Activated CD8-positive, alpha-beta memory T cell treated with anti-CD3 and anti-CD28 coated beads, Interleukin-2, amount 50 U/mL, for 24 hours (primary cell): ENCODE data around the gene FAM229B.
"Not testable (repeated sequence)": the region's sequence is repeated elsewhere in the genome, so short reads cannot be mapped to it uniquely, and the experiment has no call there.

ENCODE experiments used
- DNase-seq: peaks from one replicate; pipeline ENCODE4 v3.0.0-alpha.2; 2020; ENCODE audit errors: extremely low read depth

Gene FAM229B

DNA sequence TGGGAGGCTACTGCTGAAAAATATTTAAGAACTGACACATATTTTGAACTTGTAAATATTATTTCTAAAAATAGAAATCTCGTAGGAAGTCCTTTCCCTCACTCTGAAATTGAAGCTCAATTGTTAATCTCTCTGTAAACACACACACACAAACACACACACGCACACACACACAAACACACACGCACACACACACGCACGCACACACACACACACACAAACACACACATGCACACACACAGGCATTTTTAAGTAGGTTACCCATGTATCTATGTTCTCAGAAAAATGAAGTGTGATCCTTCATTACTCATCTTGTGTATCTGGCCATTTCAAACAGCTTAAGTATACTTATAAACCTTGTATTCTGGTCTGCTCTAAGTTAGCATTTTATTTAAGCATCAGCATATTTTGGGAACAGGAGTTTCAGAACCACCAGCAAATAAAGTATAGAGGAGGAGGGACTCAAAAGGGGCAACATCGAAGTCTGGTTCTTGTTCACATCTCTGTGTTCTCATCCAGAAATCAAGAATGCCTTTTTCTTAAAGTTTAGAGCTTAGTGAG, 21.9 kb upstream of the FAM229B start:
- no peak for DNase-seq

DNA sequence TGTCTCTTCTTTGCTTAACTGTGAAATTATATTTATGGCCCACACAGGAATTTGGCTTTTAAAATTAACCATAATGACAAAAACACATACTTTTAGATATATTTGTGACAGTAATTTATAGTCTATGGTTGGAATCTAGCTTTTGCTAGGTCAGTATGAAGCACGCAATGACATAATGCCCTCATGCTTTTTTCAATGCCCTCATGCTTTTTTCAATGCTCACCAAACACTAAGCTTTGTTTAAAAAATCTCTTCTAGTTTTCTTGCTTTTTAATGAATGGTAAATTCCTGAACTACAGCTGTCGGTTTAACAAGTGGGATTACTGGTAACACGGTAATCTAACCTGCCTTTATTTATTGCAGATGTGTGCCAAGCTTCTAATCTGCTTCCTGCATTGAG, 20.8 kb upstream of the FAM229B start:
- DNase-seq, result no peak

DNA sequence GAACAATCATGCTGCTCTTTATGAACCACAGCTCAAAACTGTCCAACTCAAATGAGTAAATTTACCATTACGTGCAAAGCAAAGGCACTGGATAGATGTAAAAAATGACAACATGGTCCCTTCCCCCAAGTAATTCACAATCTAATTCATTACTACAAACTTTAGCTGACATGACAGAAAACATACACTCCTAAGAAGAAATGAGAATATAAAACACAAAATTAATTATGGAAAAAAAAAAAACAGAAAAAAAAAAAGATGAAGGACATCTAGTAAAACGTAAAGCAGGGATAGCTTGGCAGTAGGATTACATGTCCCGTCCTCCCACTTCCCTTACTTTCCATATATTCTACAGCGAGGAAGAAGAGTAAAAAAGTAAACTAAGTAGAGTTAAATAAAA, 5.8 kb upstream of the FAM229B start:
- DNase-seq, result no peak

DNA sequence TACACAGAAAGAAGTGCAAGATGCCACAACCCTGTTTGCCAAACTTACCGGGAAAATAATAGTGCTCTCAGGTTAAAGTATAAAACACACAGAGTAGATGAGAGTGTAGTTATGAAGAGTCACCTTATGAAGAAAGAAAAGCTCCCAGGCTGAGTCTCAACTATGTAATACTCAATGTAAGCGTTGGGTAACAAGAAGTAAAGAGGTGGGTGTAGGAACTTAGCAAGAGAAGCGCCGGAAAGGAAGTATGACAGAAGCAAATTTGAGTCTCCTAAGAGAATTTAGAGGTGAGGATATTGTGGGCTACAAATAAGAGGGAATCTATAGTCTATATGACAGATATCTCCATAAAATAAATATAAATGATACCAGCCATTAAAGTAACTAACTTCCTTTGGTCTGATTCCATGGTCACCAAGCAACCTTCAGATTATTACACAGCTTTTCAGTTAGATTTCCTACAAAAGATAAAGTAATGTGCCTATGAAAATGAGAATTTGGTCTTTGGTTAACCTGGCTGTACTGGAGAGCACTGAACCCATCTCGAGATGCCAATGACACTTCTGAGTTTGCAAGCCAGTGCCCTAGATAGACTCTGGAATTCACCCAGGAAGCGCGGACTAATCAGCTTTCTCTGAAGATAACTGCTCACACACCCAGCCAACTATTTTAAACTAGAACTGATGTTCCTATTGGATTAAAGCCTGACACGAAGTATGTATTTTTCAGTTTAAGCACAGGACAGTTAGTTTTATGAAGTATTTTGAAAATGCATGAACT, 1.9 kb upstream of the FAM229B start:
- DNase-seq, result no peak

DNA sequence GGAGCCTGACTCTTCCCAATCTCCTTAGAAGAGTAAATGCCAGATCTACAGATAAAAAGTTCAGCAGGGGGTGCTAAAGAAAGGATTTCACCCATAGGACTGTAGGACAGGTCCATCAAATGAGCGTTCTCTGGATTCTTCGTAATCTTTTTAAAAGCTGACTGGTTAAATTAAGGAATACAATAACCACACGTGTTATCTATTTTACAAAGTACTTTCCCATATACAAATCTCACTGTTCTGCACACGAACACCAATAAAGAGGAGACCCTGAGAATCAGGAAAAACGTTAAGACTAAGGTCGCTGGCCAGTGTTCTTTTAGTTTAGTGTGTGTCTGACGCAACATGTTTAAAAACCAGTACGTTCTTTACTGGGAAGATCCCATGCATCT, 651 bp upstream of the FAM229B start:
- DNase-seq, result no peak

DNA sequence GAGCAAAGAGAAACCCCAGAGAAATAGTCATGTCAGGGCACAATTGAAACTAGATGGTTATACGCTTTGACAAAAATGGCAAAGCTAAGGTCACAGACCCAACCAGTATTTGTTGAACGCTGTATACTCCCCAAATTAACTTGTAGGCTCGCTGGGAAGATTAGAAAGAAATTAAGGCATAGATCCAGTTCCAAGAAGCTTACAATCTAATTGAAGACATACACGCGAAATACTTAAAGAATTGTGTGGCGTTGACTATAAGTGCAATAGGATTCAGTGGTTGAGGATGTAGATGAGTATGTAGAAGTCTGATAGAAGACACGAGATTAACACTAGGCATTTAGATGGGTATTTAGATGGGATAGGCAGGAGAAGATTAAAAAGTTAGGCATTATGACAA, 525 bp downstream of the FAM229B start:
- no peak for DNase-seq

DNA sequence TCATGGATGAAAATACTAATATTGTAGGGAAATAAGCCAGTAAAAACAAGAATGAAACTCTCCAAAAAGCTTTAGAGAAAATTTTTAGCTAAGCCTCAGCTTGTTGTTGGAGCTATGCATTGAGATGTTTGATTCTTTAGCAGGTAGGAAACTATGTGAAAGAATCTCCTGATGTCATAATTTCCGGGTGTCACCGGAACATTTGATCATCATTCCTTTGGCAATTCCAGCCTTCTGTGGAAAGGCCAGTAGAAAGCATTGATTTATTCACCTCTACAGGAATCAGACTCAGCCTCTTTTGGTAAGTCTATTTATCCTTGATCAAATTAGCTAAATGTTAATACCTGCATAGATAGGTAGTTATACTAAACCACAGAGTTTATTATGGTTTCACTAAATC, 9.5 kb downstream of the FAM229B start:
- no peak for DNase-seq

DNA sequence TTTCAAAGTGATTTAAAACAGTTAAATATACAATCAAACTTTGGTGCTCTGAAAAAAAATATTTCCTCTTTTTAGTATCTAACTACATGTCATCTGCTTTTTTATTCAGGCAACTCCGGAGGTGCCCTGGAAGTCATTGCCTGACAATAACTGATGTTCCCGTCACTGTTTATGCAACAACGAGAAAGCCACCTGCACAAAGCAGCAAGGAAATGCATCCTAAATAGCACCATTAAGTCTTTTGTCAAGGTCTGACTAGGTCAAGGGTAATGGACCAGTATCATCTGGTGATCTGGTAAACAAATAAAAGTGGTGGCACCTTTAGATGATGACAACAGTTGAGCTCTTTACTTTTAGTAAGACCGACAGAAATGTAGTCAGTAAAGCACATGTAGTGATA, 13.2 kb downstream of the FAM229B start:
- DNase-seq, result no peak

DNA sequence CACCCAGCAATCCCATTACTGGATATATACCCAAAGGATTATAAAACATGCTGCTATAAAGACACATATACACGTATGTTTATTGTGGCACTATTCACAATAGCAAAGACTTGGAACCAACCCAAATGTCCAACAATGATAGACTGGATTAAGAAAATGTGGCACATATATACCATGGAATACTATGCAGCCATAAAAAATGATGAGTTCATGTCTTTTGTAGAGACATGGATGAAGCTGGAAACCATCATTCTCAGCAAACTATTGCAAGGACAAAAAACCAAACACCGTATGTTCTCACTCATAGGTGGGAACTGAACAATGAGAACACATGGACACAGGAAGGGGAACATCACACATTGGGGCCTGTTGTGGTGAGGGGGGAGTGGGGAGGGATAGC, 18.6 kb downstream of the FAM229B start:
- DNase-seq, result not testable (repeated sequence)

DNA sequence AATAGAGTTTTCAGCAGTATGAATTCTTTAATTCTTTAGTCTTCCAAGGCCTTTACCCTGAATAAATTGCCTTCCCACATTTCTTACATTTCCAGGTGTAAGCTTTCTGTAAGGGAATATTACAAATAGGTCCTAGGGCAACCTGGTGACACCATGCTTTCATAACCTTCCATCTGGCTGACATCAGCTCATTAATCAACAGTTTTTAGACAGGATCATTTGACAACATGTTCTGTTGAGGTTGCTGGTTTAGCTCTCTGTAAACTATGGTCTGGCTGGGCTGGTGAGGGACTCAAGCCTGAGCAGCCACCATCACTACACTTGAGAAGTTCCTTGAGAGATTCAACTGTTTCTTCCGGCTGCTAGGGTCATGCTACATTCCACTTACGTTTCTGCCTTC, 19.2 kb downstream of the FAM229B start:
- no peak for DNase-seq

DNA sequence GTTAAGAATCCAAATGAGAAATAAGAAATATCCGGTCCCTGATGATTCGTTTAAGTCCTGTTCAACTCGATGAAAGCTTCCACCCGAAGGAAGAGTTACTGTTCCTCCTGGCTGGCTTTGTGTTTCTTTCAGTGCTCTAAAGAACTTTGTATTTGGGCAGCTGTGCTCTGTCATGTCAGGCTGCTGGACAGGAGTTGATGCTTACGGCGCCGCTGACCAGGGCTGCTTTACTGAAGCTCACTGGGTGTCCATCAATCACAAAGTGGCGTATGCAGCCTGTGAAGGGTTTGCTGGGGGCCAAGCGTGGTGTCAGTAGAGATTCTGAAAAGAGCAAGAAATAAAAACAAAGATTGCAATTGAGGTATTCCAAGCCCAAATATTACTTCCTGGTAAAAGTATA, 21.9 kb downstream of the FAM229B start:
- DNase-seq, result no peak

DNA sequence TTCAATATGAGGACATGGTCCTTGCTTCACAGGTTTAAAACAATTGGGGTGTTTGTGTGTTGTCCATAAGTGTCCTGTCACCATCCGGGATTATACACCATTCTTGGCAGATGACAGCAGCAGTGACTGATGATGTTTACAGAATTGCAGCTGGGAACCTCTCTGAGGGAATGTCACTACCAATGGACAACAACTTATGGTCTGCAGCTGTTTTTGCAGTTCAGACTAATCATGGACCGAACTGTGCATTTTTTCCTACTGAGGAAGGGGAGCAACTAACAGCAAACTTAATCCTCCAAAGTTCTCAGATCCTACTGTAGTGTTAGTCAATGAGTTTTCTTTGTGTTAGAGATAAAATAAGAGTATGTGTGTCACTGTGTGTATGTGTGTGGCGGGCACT, 26.0 kb downstream of the FAM229B start:
- no peak for DNase-seq

DNA sequence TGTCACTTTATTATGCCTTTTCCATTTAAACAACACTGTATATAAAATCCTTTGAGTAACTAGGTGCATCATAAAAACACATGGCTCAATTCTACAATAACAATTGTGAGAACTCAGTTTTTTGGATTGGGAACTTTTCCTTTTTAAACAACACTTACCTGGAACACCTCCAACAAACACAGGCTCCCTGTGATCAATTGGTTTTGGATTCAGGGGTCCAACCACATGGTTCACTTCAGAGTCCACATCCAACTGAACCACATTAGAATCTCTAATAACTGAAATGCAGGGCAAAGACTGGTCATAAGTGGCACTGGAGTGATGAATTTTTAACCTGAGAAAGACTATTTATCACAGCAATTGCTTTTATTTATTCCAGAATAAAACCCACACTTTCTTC, 26.5 kb downstream of the FAM229B start:
- no peak for DNase-seq

DNA sequence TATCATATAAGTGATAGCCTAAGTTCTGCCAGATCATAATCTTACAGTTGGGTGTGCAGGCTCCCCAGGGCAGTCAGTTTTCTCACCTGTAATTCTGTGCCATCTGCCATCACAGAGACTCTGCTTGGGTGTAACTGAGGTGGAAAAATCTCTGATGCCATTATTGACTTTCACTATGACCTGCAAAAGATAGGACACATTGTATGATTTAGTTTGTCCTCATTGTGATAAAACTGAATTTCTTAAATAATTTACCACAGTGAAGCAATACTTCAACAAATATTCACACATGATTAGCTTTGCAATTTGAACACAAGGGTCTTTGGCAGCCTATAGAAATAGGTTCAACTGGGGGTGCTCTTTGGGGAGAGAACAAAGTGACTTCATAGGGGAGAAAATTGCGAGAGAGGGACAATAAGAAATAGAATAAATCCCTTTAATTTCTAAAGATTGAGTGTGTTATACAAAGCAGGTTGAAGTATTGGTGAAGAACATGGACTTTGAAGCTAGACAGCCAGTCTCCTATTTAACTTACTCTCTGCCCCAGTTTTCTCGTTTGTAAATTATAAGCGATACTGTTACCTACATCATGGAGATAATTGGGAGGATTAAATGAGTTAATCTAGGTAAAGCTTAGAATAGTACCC, 27.3 kb downstream of the FAM229B start:
- no peak for DNase-seq

DNA sequence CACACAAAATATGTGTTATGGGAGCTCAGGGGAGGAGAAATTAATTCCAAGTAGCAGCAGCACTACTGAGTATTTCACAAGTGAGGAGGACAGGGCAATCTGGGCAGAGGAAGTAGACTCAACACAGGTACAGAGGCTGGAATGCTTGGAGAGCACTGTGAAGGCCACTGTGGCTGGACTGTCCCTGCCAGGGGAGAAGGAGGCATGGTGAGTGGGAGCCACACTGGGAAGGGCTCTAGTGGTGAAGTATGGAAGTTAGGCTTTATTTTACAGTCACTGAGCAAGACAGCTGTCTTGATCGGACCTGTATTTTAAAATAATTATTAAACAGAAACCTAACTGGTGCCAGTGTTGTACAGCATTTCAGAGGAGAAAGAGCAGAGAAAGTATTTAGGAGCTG, 28.8 kb downstream of the FAM229B start:
- DNase-seq, result no peak

DNA sequence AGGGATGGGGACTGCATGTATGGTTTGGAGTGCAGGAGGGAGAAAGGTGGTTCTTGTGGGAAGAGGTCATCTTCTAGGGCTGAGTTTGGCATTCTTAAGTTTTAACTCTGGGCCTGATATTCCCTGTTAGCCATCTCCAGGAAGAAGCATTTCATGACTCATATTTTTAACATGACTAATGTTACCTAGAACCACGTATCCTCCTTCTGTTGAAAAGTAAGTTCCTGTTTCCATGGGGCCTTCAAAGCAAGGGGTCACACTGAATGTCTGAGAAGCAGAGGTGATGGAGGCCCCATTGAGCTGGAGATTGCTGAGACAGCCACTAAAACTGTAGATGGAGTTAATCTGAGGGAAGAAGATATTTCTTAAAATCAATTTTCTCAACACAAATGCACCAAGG, 30.2 kb downstream of the FAM229B start:
- no peak for DNase-seq

DNA sequence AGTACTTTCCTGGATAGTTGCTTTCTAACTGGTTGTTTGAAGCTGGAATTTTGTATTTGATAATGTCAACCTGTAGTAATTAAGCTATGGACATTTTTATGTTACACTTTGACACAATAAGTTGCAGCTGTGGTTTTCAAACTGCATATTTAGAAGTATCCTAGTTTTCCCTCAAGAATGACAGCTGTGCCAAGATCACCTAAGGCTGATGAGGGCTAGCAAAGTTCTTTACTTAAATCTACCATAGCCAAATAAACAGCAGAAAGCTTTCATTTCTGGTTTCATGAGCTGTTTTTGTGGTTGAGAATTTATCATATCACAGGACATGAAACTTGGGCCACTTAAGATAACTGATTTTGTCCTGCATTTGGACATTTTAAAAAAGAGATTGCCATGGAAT, 30.6 kb downstream of the FAM229B start:
- no peak for DNase-seq

DNA sequence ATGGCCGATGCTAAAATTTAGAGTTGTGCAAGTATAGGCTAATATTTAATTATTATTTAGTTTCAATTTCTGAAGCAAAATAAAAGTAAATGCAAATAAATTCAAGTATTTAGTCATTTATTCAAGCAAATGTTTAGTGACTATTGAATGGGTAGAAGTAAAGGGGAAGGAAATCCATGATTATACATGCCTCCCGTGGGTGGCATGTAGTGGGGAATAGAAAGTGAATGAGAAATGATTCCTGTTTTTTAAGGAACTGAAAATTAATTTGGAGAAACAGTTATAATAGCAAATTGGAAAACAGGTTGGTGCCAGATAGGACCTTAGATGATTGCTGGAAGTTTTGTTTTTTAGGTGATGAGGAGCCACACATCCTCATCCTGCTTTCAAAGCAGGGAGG, 35.4 kb downstream of the FAM229B start:
- no peak for DNase-seq

DNA sequence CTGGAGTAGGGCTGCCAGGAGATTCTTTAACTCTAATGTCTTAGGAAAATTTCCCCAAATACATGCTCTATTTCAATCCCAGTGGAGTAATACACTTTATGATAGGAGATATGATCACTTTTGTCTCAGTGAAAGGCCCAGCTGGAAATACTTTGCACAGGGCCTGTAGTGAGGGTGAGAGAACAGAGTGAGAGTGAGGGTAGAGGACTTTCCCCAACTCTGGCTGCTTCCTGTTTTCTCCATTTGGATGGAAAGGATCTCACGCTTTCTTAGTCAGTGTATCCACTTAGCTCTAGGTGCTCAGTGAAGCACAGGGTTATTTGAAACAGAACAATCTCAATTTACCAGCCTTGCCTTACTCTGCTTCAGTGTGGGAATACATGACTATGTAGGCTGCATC, 36.6 kb downstream of the FAM229B start:
- no peak for DNase-seq

DNA sequence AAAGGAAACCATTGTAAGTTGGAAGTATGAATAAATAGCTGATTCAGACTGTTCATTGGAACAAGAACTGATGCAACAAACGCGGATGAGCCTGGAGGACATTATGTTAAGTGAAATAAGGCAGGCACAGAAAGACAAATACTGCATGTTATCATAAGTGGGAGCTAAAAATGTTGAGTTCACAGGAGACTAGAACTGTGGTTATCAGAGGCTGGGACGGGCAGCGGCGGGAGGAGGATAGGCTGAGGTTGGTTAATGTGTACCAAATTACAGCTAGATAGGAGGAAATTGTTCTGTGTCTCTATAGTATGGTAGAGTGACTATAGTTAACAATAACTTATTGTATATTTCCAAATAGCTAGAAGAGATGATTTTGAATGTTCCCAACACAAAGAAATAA, 40.8 kb downstream of the FAM229B start:
- no peak for DNase-seq

DNA sequence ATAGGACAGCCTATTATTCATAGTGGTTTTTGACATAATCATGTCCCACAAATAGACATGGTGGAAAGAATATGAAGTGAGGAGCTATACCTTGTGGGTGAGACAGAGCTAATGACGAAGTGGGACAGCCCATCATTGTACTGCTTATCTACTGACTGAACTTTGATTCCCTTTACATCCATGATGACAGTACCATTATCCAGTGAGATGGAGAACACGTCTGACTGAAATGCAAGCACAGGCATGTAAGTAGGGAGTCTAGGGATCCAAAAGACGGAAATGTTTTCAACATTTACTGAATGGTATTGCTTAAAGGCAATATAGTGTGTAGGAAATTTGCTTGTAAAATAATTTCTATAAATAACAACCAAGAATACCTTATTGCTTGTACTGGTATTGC, 43.5 kb downstream of the FAM229B start:
- DNase-seq, result no peak

DNA sequence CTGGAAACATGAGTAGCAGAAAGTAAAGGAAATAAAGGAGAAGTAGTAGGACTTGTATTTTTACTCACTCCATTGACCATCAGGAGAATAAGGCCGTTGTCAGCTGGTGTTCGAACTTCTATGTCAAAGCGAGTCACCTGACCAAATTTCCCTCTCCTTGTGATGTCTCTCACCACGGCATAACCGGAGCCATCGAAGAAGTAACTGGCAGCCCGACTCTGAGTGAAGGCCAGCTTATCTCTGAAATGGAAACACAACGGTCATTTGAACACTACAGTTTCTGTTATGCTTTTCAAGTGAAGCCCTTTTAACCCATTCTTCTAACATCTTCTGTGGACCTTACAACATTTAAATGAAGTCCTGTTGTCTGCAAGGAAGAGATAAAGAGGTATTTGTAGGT, 51.7 kb downstream of the FAM229B start:
- no peak for DNase-seq

DNA sequence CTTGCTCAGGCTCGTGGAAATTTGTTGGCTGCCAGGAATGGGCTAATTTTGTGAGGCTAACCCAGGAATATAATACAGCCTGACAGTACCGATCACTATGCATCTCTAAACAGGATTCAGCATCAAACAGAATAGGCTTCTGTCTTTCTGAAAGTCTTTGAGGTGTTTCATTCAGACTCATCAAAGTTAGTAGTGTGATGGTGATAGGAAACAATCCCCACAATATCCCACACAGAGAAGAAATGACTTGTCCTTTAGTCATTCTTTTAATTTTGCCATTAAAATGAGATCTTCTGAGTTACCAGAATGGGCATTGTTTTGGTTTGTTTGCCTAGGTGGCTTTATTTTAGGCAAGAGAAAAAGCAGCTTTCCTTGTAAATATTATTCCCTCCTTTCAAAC, 54.3 kb downstream of the FAM229B start:
- DNase-seq, result no peak
